Endothelial cell (in vitro differentiated cells): Measurements from ENCODE around the gene ST6GAL1. TPM values are rescaled to one million over a fixed set of nuclear protein-coding genes. Genes with fewer than 3 reads are reported as not detected.
A peak's percentile ranks its signal among the peaks of the same experiment; 100 is the strongest.
"Not testable (repeated sequence)": the region's sequence is repeated elsewhere in the genome, so short reads cannot be mapped to it uniquely, and the experiment has no call there.

Experiments used
- DNase-seq: peaks from one replicate; pipeline ENCODE4 v3.0.0; 2021; ENCODE audit warnings: low spot score
- H3K27ac Mint-ChIP-seq: one replicate; pipeline ENCODE4 v1.8.0; 2021; ENCODE audit warnings: mixed read lengths, inconsistent platforms; ENCODE audit not compliant: unreplicated experiment
- H3K27me3 Mint-ChIP-seq: one replicate; pipeline ENCODE4 v1.8.0; 2021; ENCODE audit warnings: mild to moderate bottlenecking, moderate library complexity, mixed read lengths, inconsistent platforms; ENCODE audit not compliant: unreplicated experiment
- H3K36me3 Mint-ChIP-seq: one replicate; pipeline ENCODE4 v1.8.0; 2021; ENCODE audit warnings: mild to moderate bottlenecking, low read depth, mixed read lengths, inconsistent platforms; ENCODE audit not compliant: unreplicated experiment
- H3K4me1 Mint-ChIP-seq: one replicate; pipeline ENCODE4 v1.8.0; 2021; ENCODE audit warnings: mild to moderate bottlenecking, mixed read lengths, inconsistent platforms; ENCODE audit not compliant: unreplicated experiment
- H3K4me3 Mint-ChIP-seq: one replicate; pipeline ENCODE4 v1.8.0; 2021; ENCODE audit warnings: mild to moderate bottlenecking, mixed read lengths, inconsistent platforms; ENCODE audit not compliant: unreplicated experiment
- H3K9me3 Mint-ChIP-seq: one replicate; pipeline ENCODE4 v1.8.0; 2021; ENCODE audit warnings: mixed read lengths, inconsistent platforms; ENCODE audit not compliant: unreplicated experiment
- total RNA-seq: library from RNA; stranded (reverse); fragmentation: NEBNext Ultra II Directional; extraction: Animal tissue kit (Norgen Biotek cat#: 25700); gene quantifications from one replicate; pipeline ENCODE4 v1.2.1, GENCODE V29; 2021; ENCODE audit not compliant: unreplicated experiment
- TF ChIP-seq, protein P1 (sequence below): fragments of 200-600 bp; sonication (generic); IDR thresholded peaks from one replicate; pipeline ENCODE4 v1.5.0; 2021; ENCODE audit warnings: antibody characterized with exemption; ENCODE audit not compliant: unreplicated experiment

The ST6GAL1 gene
- total RNA-seq, 1 donor from 2014 or later: 82.4 TPM

DNA sequence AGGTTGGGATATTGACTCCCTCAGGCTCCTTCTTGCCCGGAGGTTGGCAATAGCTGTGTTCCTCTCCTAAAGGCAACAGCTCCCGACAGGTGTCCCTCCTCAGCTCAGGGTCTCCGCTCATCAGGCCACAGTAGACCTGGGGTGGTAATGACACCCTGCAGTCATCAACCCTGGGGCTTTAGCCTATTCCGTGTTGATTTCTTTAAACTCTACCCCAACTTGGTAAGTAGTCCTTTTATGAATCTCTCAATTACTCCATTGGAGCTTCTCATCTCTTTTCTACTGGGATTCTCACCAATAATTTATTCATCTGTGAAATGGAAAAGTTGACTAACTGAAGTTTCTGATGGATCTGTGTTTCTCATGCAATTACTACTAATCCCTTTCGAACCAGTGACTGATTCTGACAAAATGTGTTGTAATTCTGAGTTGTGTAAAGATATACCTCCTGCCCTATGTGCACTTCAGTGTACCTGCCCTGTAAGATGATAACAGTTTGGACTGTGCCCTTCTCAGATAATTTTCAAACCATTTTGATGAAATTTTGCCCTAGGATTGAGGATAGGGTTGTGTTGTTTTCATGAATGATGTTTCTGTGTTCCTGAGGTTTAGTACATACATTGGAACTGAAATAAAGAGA lies 119.3 kb downstream of the ST6GAL1 start:
- DNase-seq: no peak
- Mint-ChIP-seq H3K27me3 (peaks cover 2% of the 10 kb centered on the region), H3K9me3 (peaks cover 3% of the 10 kb centered on the region), H3K4me1 (peaks cover 19% of the 10 kb centered on the region), H3K36me3 (peaks cover 60% of the 10 kb centered on the region), H3K27ac (no peak overlapping the region), H3K4me3 (peak overlapping the region; percentile 30)
- TF ChIP-seq, protein P1, sequence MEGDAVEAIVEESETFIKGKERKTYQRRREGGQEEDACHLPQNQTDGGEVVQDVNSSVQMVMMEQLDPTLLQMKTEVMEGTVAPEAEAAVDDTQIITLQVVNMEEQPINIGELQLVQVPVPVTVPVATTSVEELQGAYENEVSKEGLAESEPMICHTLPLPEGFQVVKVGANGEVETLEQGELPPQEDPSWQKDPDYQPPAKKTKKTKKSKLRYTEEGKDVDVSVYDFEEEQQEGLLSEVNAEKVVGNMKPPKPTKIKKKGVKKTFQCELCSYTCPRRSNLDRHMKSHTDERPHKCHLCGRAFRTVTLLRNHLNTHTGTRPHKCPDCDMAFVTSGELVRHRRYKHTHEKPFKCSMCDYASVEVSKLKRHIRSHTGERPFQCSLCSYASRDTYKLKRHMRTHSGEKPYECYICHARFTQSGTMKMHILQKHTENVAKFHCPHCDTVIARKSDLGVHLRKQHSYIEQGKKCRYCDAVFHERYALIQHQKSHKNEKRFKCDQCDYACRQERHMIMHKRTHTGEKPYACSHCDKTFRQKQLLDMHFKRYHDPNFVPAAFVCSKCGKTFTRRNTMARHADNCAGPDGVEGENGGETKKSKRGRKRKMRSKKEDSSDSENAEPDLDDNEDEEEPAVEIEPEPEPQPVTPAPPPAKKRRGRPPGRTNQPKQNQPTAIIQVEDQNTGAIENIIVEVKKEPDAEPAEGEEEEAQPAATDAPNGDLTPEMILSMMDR: no peak

DNA sequence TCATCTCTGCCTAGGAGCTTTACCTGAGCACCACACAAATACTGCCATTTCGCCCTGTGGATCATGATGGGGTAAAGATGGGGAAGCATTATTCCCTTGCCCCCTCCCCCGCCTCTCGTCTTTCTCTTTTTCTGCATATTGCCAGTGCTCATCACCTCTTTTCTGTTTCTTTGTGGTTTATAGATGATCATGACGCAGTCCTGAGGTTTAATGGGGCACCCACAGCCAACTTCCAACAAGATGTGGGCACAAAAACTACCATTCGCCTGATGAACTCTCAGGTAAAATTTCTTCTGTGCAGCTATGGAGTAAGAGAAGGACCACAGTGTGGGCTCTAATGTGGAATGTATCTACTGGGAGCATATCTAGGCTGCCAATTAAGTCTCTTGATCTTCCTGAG lies 120.7 kb downstream of the ST6GAL1 start:
- Mint-ChIP-seq H3K4me1 (peaks cover 12% of the 10 kb centered on the region), H3K36me3 (peaks cover 74% of the 10 kb centered on the region), H3K9me3 (peaks cover 14% of the 10 kb centered on the region), H3K27ac (no peak overlapping the region), H3K4me3 (peak overlapping the region; percentile 44), H3K27me3 (peaks cover 2% of the 10 kb centered on the region)
- DNase-seq: no peak
- TF ChIP-seq, protein P1: no peak

DNA sequence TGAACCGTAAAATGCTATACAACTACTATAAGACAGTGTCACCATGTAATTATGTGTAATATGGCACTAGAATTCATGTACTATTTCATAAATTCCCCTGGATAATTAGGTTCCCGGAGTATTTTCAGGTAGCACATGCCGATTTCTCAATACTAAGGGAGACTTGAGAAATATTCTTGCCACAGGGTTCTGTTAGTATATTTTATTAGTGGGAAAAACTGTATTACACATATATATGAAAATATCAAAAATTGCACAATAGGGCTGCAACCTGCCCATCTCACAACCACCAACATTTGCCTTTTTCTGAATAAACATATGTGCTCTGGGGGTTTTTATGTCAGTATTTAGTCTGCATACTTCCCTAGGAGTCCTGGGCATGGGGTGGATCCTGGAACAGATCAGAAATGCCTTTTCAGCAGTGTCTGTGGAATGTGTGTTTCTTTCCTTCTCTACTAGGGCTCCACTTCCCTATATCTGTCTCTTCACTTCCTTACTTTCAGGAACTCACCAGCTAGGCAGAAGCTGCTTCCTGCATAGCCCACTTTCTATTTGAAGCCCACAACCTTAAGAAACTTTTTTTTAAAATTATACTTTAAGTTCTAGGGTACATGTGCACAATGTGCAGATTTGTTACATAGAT lies 121.5 kb downstream of the ST6GAL1 start:
- H3K27ac Mint-ChIP-seq: no peak overlapping the region
- H3K36me3 Mint-ChIP-seq: peaks cover 77% of the 10 kb centered on the region
- TF ChIP-seq, protein P1: no peak
- H3K4me1 Mint-ChIP-seq: peaks cover 10% of the 10 kb centered on the region
- peaks cover 2% of the 10 kb centered on the region for H3K27me3 Mint-ChIP-seq
- peaks cover 18% of the 10 kb centered on the region for H3K9me3 Mint-ChIP-seq
- no peak overlapping the region for H3K4me3 Mint-ChIP-seq
- DNase-seq: no peak

DNA sequence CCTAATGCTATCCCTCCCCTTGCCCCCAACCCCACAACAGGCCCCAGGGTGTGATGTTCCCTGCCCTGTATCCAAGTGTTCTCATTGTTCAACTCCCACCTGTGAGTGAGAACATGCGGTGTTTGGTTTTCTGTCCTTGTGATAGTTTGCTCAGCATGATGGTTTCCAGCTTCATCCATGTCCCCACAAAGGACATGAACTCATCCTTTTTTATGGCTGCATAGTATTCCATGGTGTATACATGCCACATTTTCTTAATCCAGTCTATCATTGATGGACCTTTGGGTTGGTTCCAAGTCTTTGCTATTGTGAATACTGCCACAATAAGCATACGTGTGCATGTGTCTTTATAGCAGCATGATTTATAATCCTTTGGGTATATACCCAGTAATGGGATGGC lies 122.1 kb downstream of the ST6GAL1 start:
- Mint-ChIP-seq H3K4me1 (peaks cover 10% of the 10 kb centered on the region), H3K36me3 (peaks cover 83% of the 10 kb centered on the region), H3K9me3 (peaks cover 19% of the 10 kb centered on the region)
- H3K27ac Mint-ChIP-seq, H3K27me3 Mint-ChIP-seq, H3K4me3 Mint-ChIP-seq, DNase-seq: not testable (repeated sequence)

DNA sequence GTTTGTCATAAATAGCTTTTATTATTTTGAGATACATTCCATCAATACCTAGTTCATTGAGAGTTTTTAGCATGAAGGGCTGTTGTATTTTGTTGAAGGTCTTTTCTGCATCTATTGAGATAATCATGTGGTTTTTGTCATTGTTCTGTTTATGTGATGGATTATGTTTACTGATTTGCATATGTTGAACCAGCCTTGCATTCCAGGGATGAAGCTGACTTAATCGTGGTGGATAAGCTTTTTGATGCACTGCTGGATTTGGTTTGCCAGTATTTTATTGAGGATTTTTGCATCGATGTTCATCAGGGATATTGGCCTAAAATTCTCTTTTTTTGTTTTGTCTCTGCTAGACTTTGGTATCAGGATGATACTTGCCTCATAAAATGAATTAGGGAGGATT lies 124.1 kb downstream of the ST6GAL1 start:
- Mint-ChIP-seq H3K4me1 (peaks cover 17% of the 10 kb centered on the region), H3K4me3 (peak overlapping the region; percentile 42), H3K9me3 (peaks cover 19% of the 10 kb centered on the region), H3K36me3 (peaks cover 92% of the 10 kb centered on the region)
- not testable (repeated sequence) for H3K27ac Mint-ChIP-seq, H3K27me3 Mint-ChIP-seq, DNase-seq

DNA sequence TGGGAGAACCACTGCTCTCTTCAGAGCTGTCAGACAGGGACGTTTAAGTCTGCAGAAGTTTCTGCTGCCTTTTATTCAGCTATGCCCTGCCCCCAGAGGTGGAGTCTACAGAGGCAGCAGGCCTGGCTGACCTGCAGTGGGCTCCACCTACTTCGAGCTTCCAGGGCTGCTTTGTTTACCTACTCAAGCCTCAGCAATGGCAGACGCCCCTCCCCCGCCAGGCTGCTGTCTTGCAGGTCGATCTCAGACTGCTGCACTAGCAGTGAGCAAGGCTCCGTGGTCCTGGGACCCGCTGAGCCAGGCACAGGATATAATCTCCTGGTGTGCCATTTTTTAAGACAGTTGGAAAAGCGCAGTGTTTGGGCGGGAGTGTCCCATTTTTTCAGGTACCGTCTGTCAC lies 127.5 kb downstream of the ST6GAL1 start:
- Mint-ChIP-seq H3K36me3 (peaks cover 67% of the 10 kb centered on the region), H3K4me1 (peaks cover 13% of the 10 kb centered on the region), H3K9me3 (peaks cover 19% of the 10 kb centered on the region)
- H3K27me3 Mint-ChIP-seq, DNase-seq, H3K4me3 Mint-ChIP-seq, H3K27ac Mint-ChIP-seq: not testable (repeated sequence)
